GM04503 (cell line): Measurements from ENCODE around the gene AKAP17A.

Experiments used
- DNase-seq: peaks from one replicate; pipeline ENCODE4 v3.0.0-alpha.2; 2012; ENCODE audit warnings: low read depth

The AKAP17A gene

GRCh38 chrX:1582686-1583437 lies 8.5 kb upstream of the AKAP17A start:
- DNase-seq: no peak

GRCh38 chrX:1584237-1585011 lies 7.0 kb upstream of the AKAP17A start:
- DNase-seq: no peak

- no peak for DNase-seq
Measured at GRCh38 chrX:1587161-1587560, 4.2 kb upstream of the AKAP17A start.

- no peak for DNase-seq
Measured at GRCh38 chrX:1589356-1590130, 1.9 kb upstream of the AKAP17A start.

- DNase-seq: no peak
Measured at GRCh38 chrX:1591863-1592469, 562 bp downstream of the AKAP17A start.

GRCh38 chrX:1592470-1593142 lies 1.2 kb downstream of the AKAP17A start:
- DNase-seq: no peak

GRCh38 chrX:1593286-1594271 lies 2.2 kb downstream of the AKAP17A start:
- DNase-seq: no peak

- no peak for DNase-seq
Measured at GRCh38 chrX:1595711-1596060, 4.3 kb downstream of the AKAP17A start.

- DNase-seq: no peak
Measured at GRCh38 chrX:1596676-1597344, 5.4 kb downstream of the AKAP17A start.

- no peak for DNase-seq
Measured at GRCh38 chrX:1597345-1598020, 6.1 kb downstream of the AKAP17A start.

- DNase-seq: no peak
Measured at GRCh38 chrX:1598021-1598875, 6.8 kb downstream of the AKAP17A start.

- DNase-seq: no peak
Measured at GRCh38 chrX:1598876-1599790, 7.7 kb downstream of the AKAP17A start.

GRCh38 chrX:1599791-1600405 lies 8.5 kb downstream of the AKAP17A start:
- DNase-seq: no peak

- DNase-seq: no peak
Measured at GRCh38 chrX:1600406-1601050, 9.1 kb downstream of the AKAP17A start.

GRCh38 chrX:1601051-1601767 lies 9.8 kb downstream of the AKAP17A start:
- DNase-seq: no peak

- DNase-seq: no peak
Measured at GRCh38 chrX:1601768-1602085, 10.3 kb downstream of the AKAP17A start.
